ENCODE measurements around the gene PRKN. TPM values are rescaled to one million over a fixed set of nuclear protein-coding genes. Genes with fewer than 3 reads are reported as not detected.

PRKN gene
- total RNA-seq, 1 experiment from 2014 or later: 1.2 TPM

- Histone ChIP-seq H3K4me1 (ENCODE audit: insufficient read depth, low read length, poor library complexity, severe bottlenecking) (peaks cover 1% of the 10 kb centered on the region), H3K4me3 (ENCODE audit: low read depth, low read length, poor library complexity, severe bottlenecking) (no peak overlapping the region), H3K27me3 (replicated peaks; ENCODE audit: insufficient read depth, low read depth, low read length, poor library complexity) (no peaks in the 10 kb centered on the region), H3K36me3 (ENCODE audit: insufficient read depth, low read length, poor library complexity, severe bottlenecking) (no peaks in the 10 kb centered on the region), H3K27ac (ENCODE audit: low read depth, low read length, poor library complexity, severe bottlenecking) (no peak overlapping the region), H3K9me3 (ENCODE audit: low read depth, low read length, poor library complexity, severe bottlenecking) (no peaks in the 10 kb centered on the region)
- DNase-seq (ENCODE audit: low spot score): no peak
- intact Hi-C loops (cut with micrococcal nuclease; ENCODE audit: unreplicated experiment): no loop called here
- no peak for TF ChIP-seq CTCF (conservative IDR thresholded peaks at IDR 0.05; ENCODE audit: low read depth, low read length)
- TF ChIP-seq EZH2 (IDR thresholded peaks at IDR 0.05; ENCODE audit: borderline replicate concordance, low read depth, low read length, poor library complexity, severe bottlenecking): no peak
- ChIA-PET POLR2A (ENCODE audit: low non-redundant PET) (no interaction called here), CTCF (no interaction called here)
- BruUV-seq (replicated peaks): no TSS peak
These were observed 1083.0 kb downstream of the PRKN start for GRCh38 chr6:161644521-161644920.

- H3K4me3 ChIP-seq (ENCODE audit: low read depth, low read length, poor library complexity, severe bottlenecking): no peak overlapping the region
- H3K4me1 ChIP-seq (ENCODE audit: insufficient read depth, low read length, poor library complexity, severe bottlenecking): peaks cover 5% of the 10 kb centered on the region
- no peak for TF ChIP-seq CTCF (conservative IDR thresholded peaks at IDR 0.05; ENCODE audit: low read depth, low read length)
- no peak for TF ChIP-seq EZH2 (IDR thresholded peaks at IDR 0.05; ENCODE audit: borderline replicate concordance, low read depth, low read length, poor library complexity, severe bottlenecking)
- POLR2A ChIA-PET (ENCODE audit: low non-redundant PET): no interaction called here
- intact Hi-C loops (cut with micrococcal nuclease; ENCODE audit: unreplicated experiment): no loop called here
- H3K36me3 ChIP-seq (ENCODE audit: insufficient read depth, low read length, poor library complexity, severe bottlenecking): no peaks in the 10 kb centered on the region
- no peaks in the 10 kb centered on the region for H3K27me3 ChIP-seq (replicated peaks; ENCODE audit: insufficient read depth, low read depth, low read length, poor library complexity)
- no peaks in the 10 kb centered on the region for H3K9me3 ChIP-seq (ENCODE audit: low read depth, low read length, poor library complexity, severe bottlenecking)
- H3K27ac ChIP-seq (ENCODE audit: low read depth, low read length, poor library complexity, severe bottlenecking): no peak overlapping the region
- no peak for DNase-seq (ENCODE audit: low spot score)
- BruUV-seq (replicated peaks): no TSS peak
- CTCF ChIA-PET: no interaction called here
These were observed 1086.4 kb downstream of the PRKN start for GRCh38 chr6:161641175-161641574.

- TF ChIP-seq EZH2 (IDR thresholded peaks at IDR 0.05; ENCODE audit: borderline replicate concordance, low read depth, low read length, poor library complexity, severe bottlenecking) (no peak), CTCF (conservative IDR thresholded peaks at IDR 0.05; ENCODE audit: low read depth, low read length) (no peak)
- ChIA-PET CTCF (interaction anchor here (0.5 kb wide), 1 partner anchor 748 kb away, joined by 3 read pairs; no protein-coding TSS in a partner anchor), POLR2A (ENCODE audit: low non-redundant PET) (no interaction called here)
- Histone ChIP-seq H3K27me3 (replicated peaks; ENCODE audit: insufficient read depth, low read depth, low read length, poor library complexity) (no peaks in the 10 kb centered on the region), H3K36me3 (ENCODE audit: insufficient read depth, low read length, poor library complexity, severe bottlenecking) (no peaks in the 10 kb centered on the region), H3K27ac (ENCODE audit: low read depth, low read length, poor library complexity, severe bottlenecking) (no peak overlapping the region), H3K4me1 (ENCODE audit: insufficient read depth, low read length, poor library complexity, severe bottlenecking) (peaks cover 5% of the 10 kb centered on the region), H3K4me3 (ENCODE audit: low read depth, low read length, poor library complexity, severe bottlenecking) (no peak overlapping the region), H3K9me3 (ENCODE audit: low read depth, low read length, poor library complexity, severe bottlenecking) (no peaks in the 10 kb centered on the region)
- intact Hi-C loops (cut with micrococcal nuclease; ENCODE audit: unreplicated experiment): no loop called here
- no TSS peak for BruUV-seq (replicated peaks)
- peak; percentile 71 for DNase-seq (ENCODE audit: low spot score)
These were observed 1087.8 kb downstream of the PRKN start for GRCh38 chr6:161639772-161640171.

Data from A673 (cell line).